ENCODE results near the gene SLC13A4. TPM values are rescaled to one million over a fixed set of nuclear protein-coding genes. Genes with fewer than 3 reads are reported as not detected.

SLC13A4 gene
- total RNA-seq, 2 donors from 2014 or later: 1.8 to 3.2 TPM

GRCh38 chr7:135743907-135744731 is 16.1 kb upstream of the SLC13A4 start:
- WGBS, 2 experiments (ENCODE audit: insufficient coverage in 1 of 2, insufficient read length in 1 of 2): 86 to 89% methylated on average over 3 to 14 of the region's 14 CpGs
- H3K36me3 Mint-ChIP-seq (ENCODE audit: low read depth): no peaks in the 10 kb centered on the region
- no peak for DNase-seq
- Histone ChIP-seq H3K9ac (ENCODE audit: extremely low read depth, low read length, poor library complexity, severe bottlenecking) (no peak overlapping the region), H3K27ac (ENCODE audit: low read depth, low read length) (no peak overlapping the region), H3K27me3 (ENCODE audit: control insufficient read depth, insufficient read depth, low read length, poor library complexity, severe bottlenecking) (no peaks in the 10 kb centered on the region), H3K4me1 (ENCODE audit: control insufficient read depth, insufficient read depth, low read length) (no peaks in the 10 kb centered on the region), H3K36me3 (ENCODE audit: control insufficient read depth, insufficient read depth, low read length) (no peaks in the 10 kb centered on the region), H3K9me3 (ENCODE audit: control insufficient read depth, low read length) (no peaks in the 10 kb centered on the region), H3K4me3 (ENCODE audit: low read length) (no peak overlapping the region)
- H3K4me1 Mint-ChIP-seq: peaks cover 10% of the 10 kb centered on the region
- TF ChIP-seq CTCF (conservative IDR thresholded peaks at IDR 0.05): no peak
- no peak overlapping the region for H3K4me3 Mint-ChIP-seq
- H3K9me3 Mint-ChIP-seq: no peaks in the 10 kb centered on the region
- H3K27me3 Mint-ChIP-seq (ENCODE audit: insufficient read depth): peaks cover 6% of the 10 kb centered on the region
- H3K27ac Mint-ChIP-seq: peak overlapping the region; percentile 1

GRCh38 chr7:135742371-135742770 is 14.4 kb upstream of the SLC13A4 start:
- Mint-ChIP-seq H3K4me3 (no peak overlapping the region), H3K27me3 (ENCODE audit: insufficient read depth) (peaks cover 3% of the 10 kb centered on the region), H3K36me3 (ENCODE audit: low read depth) (no peaks in the 10 kb centered on the region), H3K4me1 (peaks cover 10% of the 10 kb centered on the region), H3K9me3 (no peaks in the 10 kb centered on the region), H3K27ac (no peak overlapping the region)
- no peak for TF ChIP-seq CTCF (conservative IDR thresholded peaks at IDR 0.05)
- Histone ChIP-seq H3K4me1 (ENCODE audit: control insufficient read depth, insufficient read depth, low read length) (no peaks in the 10 kb centered on the region), H3K36me3 (ENCODE audit: control insufficient read depth, insufficient read depth, low read length) (no peaks in the 10 kb centered on the region), H3K4me3 (ENCODE audit: low read length) (no peak overlapping the region), H3K27me3 (ENCODE audit: control insufficient read depth, insufficient read depth, low read length, poor library complexity, severe bottlenecking) (no peaks in the 10 kb centered on the region), H3K27ac (ENCODE audit: low read depth, low read length) (no peak overlapping the region), H3K9me3 (ENCODE audit: control insufficient read depth, low read length) (no peaks in the 10 kb centered on the region), H3K9ac (ENCODE audit: extremely low read depth, low read length, poor library complexity, severe bottlenecking) (no peak overlapping the region)
- WGBS, 2 experiments (ENCODE audit: insufficient coverage in 1 of 2, insufficient read length in 1 of 2): 90 to 95% methylated on average over 4 of the region's 4 CpGs
- no peak for DNase-seq

GRCh38 chr7:135741905-135742304 is 13.9 kb upstream of the SLC13A4 start:
- H3K9me3 Mint-ChIP-seq: no peaks in the 10 kb centered on the region
- DNase-seq: no peak
- Histone ChIP-seq H3K9ac (ENCODE audit: extremely low read depth, low read length, poor library complexity, severe bottlenecking) (no peak overlapping the region), H3K27ac (ENCODE audit: low read depth, low read length) (no peak overlapping the region), H3K27me3 (ENCODE audit: control insufficient read depth, insufficient read depth, low read length, poor library complexity, severe bottlenecking) (no peaks in the 10 kb centered on the region), H3K4me3 (ENCODE audit: low read length) (no peak overlapping the region), H3K4me1 (ENCODE audit: control insufficient read depth, insufficient read depth, low read length) (no peaks in the 10 kb centered on the region), H3K36me3 (ENCODE audit: control insufficient read depth, insufficient read depth, low read length) (no peaks in the 10 kb centered on the region), H3K9me3 (ENCODE audit: control insufficient read depth, low read length) (no peaks in the 10 kb centered on the region)
- TF ChIP-seq CTCF (conservative IDR thresholded peaks at IDR 0.05): no peak
- no peak overlapping the region for H3K27ac Mint-ChIP-seq
- no peak overlapping the region for H3K4me3 Mint-ChIP-seq
- H3K36me3 Mint-ChIP-seq (ENCODE audit: low read depth): no peaks in the 10 kb centered on the region
- WGBS, 2 experiments (ENCODE audit: insufficient coverage in 1 of 2, insufficient read length in 1 of 2): 45% methylated on average over 2 of the region's 2 CpGs; no CpG with 5 or more reads in 1 of the 2 experiments
- H3K4me1 Mint-ChIP-seq: peaks cover 10% of the 10 kb centered on the region
- peaks cover 2% of the 10 kb centered on the region for H3K27me3 Mint-ChIP-seq (ENCODE audit: insufficient read depth)
